Measurements from ENCODE around the gene OR7A5. TPM values are rescaled to one million over a fixed set of nuclear protein-coding genes. Genes with fewer than 3 reads are reported as not detected.

Gene OR7A5
- total RNA-seq, 1 donor from 2014 or later = 0.74 TPM

DNA sequence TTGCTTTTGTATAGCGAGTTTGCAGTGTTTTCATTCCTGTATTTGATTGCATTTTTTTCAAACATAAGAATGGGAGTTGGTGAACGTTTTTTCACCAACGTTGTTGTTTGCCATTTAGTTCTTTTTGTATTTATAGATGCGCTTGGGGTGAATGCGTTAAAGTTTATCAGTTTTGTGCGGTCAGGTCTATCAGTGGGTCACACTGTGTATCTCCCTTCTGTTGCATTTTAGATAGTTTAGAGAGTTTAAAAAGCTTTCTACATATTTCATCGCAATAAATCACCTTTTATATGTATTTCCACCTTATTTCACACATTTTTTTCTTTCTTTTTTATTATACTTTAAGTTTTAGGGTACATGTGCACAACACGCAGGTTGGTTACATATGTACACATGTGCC, 16.4 kb downstream of the OR7A5 start:
- TF ChIP-seq POLR2A (IDR thresholded peaks at IDR 0.05) = no peak
- TF ChIP-seq, protein P1, sequence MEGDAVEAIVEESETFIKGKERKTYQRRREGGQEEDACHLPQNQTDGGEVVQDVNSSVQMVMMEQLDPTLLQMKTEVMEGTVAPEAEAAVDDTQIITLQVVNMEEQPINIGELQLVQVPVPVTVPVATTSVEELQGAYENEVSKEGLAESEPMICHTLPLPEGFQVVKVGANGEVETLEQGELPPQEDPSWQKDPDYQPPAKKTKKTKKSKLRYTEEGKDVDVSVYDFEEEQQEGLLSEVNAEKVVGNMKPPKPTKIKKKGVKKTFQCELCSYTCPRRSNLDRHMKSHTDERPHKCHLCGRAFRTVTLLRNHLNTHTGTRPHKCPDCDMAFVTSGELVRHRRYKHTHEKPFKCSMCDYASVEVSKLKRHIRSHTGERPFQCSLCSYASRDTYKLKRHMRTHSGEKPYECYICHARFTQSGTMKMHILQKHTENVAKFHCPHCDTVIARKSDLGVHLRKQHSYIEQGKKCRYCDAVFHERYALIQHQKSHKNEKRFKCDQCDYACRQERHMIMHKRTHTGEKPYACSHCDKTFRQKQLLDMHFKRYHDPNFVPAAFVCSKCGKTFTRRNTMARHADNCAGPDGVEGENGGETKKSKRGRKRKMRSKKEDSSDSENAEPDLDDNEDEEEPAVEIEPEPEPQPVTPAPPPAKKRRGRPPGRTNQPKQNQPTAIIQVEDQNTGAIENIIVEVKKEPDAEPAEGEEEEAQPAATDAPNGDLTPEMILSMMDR (IDR thresholded peaks at IDR 0.05) = no peak
- no peak for TF ChIP-seq POLR2AphosphoS5 (IDR thresholded peaks at IDR 0.05; ENCODE audit: insufficient read depth in 1 of 2, low read depth in 1 of 2)
- Histone ChIP-seq H3K4me3 (no peak overlapping the region), H3K27me3 (no peaks in the 10 kb centered on the region), H3K27ac (no peak overlapping the region), H3K9me3 (no peaks in the 10 kb centered on the region), H3K4me1 (no peaks in the 10 kb centered on the region), H3K36me3 (no peaks in the 10 kb centered on the region)
- DNase-seq (ENCODE audit: extremely low spot score in 2 of 2) = no peak
- intact Hi-C loops (cut with DNase I) = no loop called here

DNA sequence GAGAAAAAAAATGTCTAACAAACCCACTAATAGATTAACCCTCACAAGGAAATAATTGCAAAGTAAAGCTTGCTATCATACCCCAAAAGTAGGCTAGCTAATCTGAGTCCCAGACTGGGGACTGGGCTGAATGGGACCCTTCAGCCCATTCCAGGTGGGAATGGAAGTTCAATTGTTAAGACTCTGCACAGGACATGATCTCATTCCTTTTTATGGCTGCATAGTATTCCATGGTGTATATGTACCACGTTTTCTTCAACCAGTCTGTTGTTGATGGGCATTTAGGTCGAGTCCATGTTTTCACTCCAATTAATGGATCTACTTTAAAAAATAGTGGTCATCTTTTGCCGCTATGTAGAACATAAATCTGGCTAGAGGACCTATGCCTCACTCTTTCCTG, 17.9 kb downstream of the OR7A5 start:
- no peaks in the 10 kb centered on the region for H3K4me1 ChIP-seq
- no peak for TF ChIP-seq POLR2AphosphoS5 (IDR thresholded peaks at IDR 0.05; ENCODE audit: insufficient read depth in 1 of 2, low read depth in 1 of 2)
- no peak for TF ChIP-seq POLR2A (IDR thresholded peaks at IDR 0.05)
- TF ChIP-seq, protein P1 (IDR thresholded peaks at IDR 0.05) = no peak
- H3K27me3 ChIP-seq = no peaks in the 10 kb centered on the region
- no peak overlapping the region for H3K27ac ChIP-seq
- H3K36me3 ChIP-seq = no peaks in the 10 kb centered on the region
- H3K9me3 ChIP-seq = no peaks in the 10 kb centered on the region
- no peak overlapping the region for H3K4me3 ChIP-seq
- no peak for DNase-seq (ENCODE audit: extremely low spot score in 2 of 2)
- intact Hi-C loops (cut with DNase I) = no loop called here

DNA sequence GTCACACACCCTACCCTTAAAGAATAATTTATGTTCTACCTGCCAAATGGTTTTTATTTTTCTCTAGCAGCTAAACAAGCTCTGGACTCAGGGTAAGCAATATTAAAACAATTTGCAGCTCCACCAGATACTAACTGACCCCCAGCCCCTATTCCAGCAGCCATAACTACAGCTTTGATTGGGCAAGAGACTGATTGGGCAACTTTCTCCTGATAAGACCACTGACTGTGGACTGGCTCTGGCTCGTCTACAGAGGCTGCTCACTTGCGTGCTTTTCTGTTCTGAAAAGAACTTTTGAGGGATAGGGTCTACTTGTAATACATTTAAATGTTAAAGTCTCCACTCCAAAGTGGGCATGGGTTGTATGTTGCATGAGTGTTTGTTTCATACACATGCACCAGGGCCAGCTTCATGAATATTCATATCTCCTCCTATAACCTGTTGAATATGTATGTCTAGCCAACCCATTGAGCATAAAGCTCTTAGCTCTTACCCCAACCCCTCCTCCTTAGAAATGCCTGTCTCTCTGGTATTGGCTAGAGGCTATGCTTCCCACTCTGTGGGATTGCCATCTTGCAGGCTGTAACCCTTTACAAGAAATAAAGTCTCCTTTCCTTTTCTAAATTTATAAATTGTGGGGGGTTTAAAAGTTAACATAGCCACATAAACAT, 19.9 kb downstream of the OR7A5 start:
- H3K36me3 ChIP-seq = no peaks in the 10 kb centered on the region

DNA sequence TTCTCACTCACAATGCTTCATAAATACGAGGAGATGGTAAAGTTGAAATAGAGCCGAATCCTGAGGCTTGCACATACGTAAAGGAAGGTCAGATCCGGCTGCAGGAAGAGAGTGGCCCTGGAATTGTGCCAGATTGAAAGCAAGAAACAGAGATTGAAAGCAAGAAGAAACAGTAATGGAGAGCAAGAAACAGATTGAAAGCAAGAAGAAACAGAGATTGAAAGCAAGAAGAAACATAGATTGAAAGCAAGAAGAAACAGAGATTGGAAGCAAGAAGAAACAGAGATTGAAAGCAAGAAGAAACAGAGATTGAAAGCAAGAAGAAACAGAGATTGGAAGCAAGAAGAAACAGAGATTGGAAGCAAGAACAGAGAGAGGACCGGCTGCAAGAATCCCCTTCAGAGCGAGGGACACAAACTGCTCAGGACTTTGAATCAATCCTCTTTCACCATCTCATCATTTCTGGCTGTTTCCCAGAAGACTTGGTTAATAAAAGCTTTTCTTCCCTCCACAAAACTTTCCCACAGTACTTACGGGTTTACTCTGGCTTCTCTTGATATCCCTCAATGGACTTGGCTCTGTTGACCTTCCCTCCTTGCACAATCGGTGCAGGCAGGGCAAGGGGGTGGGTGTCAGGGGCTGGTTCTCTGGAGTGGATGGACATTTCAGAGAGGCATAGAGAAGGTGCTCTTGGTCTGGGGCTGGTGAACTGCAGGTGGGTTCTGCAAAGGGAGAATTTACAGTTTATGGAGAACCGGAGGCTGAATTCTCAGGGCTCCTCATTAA, 25.5 kb downstream of the OR7A5 start:
- Histone ChIP-seq H3K27me3 (no peaks in the 10 kb centered on the region), H3K36me3 (no peaks in the 10 kb centered on the region), H3K4me3 (no peak overlapping the region), H3K9me3 (no peaks in the 10 kb centered on the region), H3K4me1 (no peaks in the 10 kb centered on the region), H3K27ac (no peak overlapping the region)
- TF ChIP-seq POLR2AphosphoS5 (IDR thresholded peaks at IDR 0.05; ENCODE audit: insufficient read depth in 1 of 2, low read depth in 1 of 2) = no peak
- TF ChIP-seq, protein P1 (IDR thresholded peaks at IDR 0.05) = no peak
- no peak for TF ChIP-seq POLR2A (IDR thresholded peaks at IDR 0.05)
- intact Hi-C loops (cut with DNase I) = no loop called here
- DNase-seq (ENCODE audit: extremely low spot score in 2 of 2) = no peak

More for the DNA sequence above, 19.9 kb downstream of the OR7A5 start:
- Histone ChIP-seq H3K4me3 (no peak overlapping the region), H3K27ac (no peak overlapping the region), H3K9me3 (no peaks in the 10 kb centered on the region), H3K27me3 (no peaks in the 10 kb centered on the region), H3K4me1 (no peaks in the 10 kb centered on the region)
- TF ChIP-seq, protein P1 (IDR thresholded peaks at IDR 0.05) = no peak
- TF ChIP-seq POLR2AphosphoS5 (IDR thresholded peaks at IDR 0.05; ENCODE audit: insufficient read depth in 1 of 2, low read depth in 1 of 2) (no peak), POLR2A (IDR thresholded peaks at IDR 0.05) (no peak)
- DNase-seq (ENCODE audit: extremely low spot score in 2 of 2) = no peak
- intact Hi-C loops (cut with DNase I) = no loop called here

DNA sequence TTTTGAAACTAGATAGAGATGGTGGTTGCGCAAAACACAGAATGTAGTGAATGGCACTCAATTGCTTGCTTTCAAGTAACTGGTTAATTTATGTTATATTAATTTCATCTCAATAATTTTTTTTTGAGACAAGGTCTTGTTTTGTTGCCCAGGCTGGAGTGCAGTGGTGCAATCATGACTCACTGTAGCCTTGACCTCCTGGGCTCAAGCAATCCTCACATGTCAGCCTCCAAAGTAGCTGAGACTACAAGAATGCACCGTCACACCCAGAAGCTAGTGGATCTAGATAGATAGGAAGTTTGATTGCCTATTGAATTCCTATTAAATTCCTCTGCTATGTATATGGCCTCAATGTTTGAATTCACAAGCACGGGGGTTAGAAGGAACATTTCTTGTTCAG, 30.2 kb downstream of the OR7A5 start:
- no peak for DNase-seq (ENCODE audit: extremely low spot score in 2 of 2)
- TF ChIP-seq POLR2A (IDR thresholded peaks at IDR 0.05) (no peak), POLR2AphosphoS5 (IDR thresholded peaks at IDR 0.05; ENCODE audit: insufficient read depth in 1 of 2, low read depth in 1 of 2) (no peak)
- TF ChIP-seq, protein P1 (IDR thresholded peaks at IDR 0.05) = no peak
- intact Hi-C loops (cut with DNase I) = no loop called here
- H3K9me3 ChIP-seq = no peaks in the 10 kb centered on the region
- no peak overlapping the region for H3K4me3 ChIP-seq
- no peaks in the 10 kb centered on the region for H3K36me3 ChIP-seq
- no peaks in the 10 kb centered on the region for H3K27me3 ChIP-seq
- H3K4me1 ChIP-seq = no peaks in the 10 kb centered on the region
- no peak overlapping the region for H3K27ac ChIP-seq
